K562 treated with DMSO at 1 percent for 48 hours (cell line): Measurements from ENCODE around the gene KLF5. TPM values are rescaled to one million over a fixed set of nuclear protein-coding genes. Genes with fewer than 3 reads are reported as not detected.

Experiments
- total RNA-seq: library from RNA; unstranded; fragments of 300-600 nt; gene quantifications from 2 replicates; pipeline ENCODE4 v1.2.3, GENCODE V29; 2022; ENCODE audit warnings: low replicate concordance; ENCODE audit errors: extremely low read depth

Gene KLF5
- not detected in 2 replicates for total RNA-seq

GRCh38 chr13:73058736-73059459 lies at the start of gene KLF5:
KLF5 (plus strand) TSS chr13:73059005; CDS start chr13:73059328, 323 bp downstream.

